ENCODE data around the gene SLIT3. TPM values are rescaled to one million over a fixed set of nuclear protein-coding genes. Genes with fewer than 3 reads are reported as not detected.

Gene SLIT3
- total RNA-seq, 3 donors from 2014 or later = 30.7 to 103 (median 54.1) TPM

- H3K36me3 ChIP-seq = no peaks in the 10 kb centered on the region
- no peak overlapping the region for H3K4me3 ChIP-seq
- H3K27ac ChIP-seq = no peak overlapping the region
- intact Hi-C loops (cut with DNase I; ENCODE audit: low total_unique reads) = no loop called here
- peaks cover 14 to 20% of the 10 kb centered on the region in 2 donors for H3K9me3 ChIP-seq
- no peaks in the 10 kb centered on the region for H3K27me3 ChIP-seq
- TF ChIP-seq POLR2AphosphoS5 (IDR thresholded peaks at IDR 0.05) (no peak), POLR2A (IDR thresholded peaks at IDR 0.05) (no peak), CTCF (IDR thresholded peaks at IDR 0.05) (no peak)
- no peaks in the 10 kb centered on the region for H3K4me1 ChIP-seq
- DNase-seq (ENCODE audit: low spot score in 2 of 2) = no peak
Observed at GRCh38 chr5:168728546-168729211, 572.3 kb downstream of the SLIT3 start.

GRCh38 chr5:168727547-168727946 lies 573.4 kb downstream of the SLIT3 start:
- intact Hi-C loops (cut with DNase I; ENCODE audit: low total_unique reads) = no loop called here
- Histone ChIP-seq H3K27me3 (no peaks in the 10 kb centered on the region), H3K4me1 (no peaks in the 10 kb centered on the region), H3K4me3 (no peak overlapping the region), H3K27ac (no peak overlapping the region), H3K9me3 (peaks cover 14 to 20% of the 10 kb centered on the region in 2 donors), H3K36me3 (no peaks in the 10 kb centered on the region)
- DNase-seq (ENCODE audit: low spot score in 2 of 2) = no peak
- TF ChIP-seq CTCF (IDR thresholded peaks at IDR 0.05) = no peak
- TF ChIP-seq POLR2AphosphoS5 (IDR thresholded peaks at IDR 0.05) = no peak
- TF ChIP-seq POLR2A (IDR thresholded peaks at IDR 0.05) = no peak

- Histone ChIP-seq H3K36me3 (no peaks in the 10 kb centered on the region), H3K4me3 (no peak overlapping the region), H3K27ac (no peak overlapping the region), H3K27me3 (no peaks in the 10 kb centered on the region), H3K4me1 (no peaks in the 10 kb centered on the region), H3K9me3 (peaks cover 14 to 20% of the 10 kb centered on the region in 2 donors)
- no peak for TF ChIP-seq POLR2A (IDR thresholded peaks at IDR 0.05)
- TF ChIP-seq POLR2AphosphoS5 (IDR thresholded peaks at IDR 0.05) = no peak
- no peak for TF ChIP-seq CTCF (IDR thresholded peaks at IDR 0.05)
- intact Hi-C loops (cut with DNase I; ENCODE audit: low total_unique reads) = no loop called here
- DNase-seq (ENCODE audit: low spot score in 2 of 2) = no peak
Observed at GRCh38 chr5:168726342-168726741, 574.6 kb downstream of the SLIT3 start.

- peaks cover 12 to 20% of the 10 kb centered on the region in 2 donors for H3K9me3 ChIP-seq
- TF ChIP-seq POLR2AphosphoS5 (IDR thresholded peaks at IDR 0.05) = no peak
- TF ChIP-seq CTCF (IDR thresholded peaks at IDR 0.05) = no peak
- TF ChIP-seq POLR2A (IDR thresholded peaks at IDR 0.05) = no peak
- no peaks in the 10 kb centered on the region for H3K27me3 ChIP-seq
- no peak overlapping the region for H3K27ac ChIP-seq
- H3K4me3 ChIP-seq = no peak overlapping the region
- no peaks in the 10 kb centered on the region for H3K4me1 ChIP-seq
- H3K36me3 ChIP-seq = no peaks in the 10 kb centered on the region
- intact Hi-C loops (cut with DNase I; ENCODE audit: low total_unique reads) = no loop called here
- DNase-seq (ENCODE audit: low spot score in 2 of 2) = no peak
Observed at GRCh38 chr5:168724227-168724626, 576.7 kb downstream of the SLIT3 start.

- Histone ChIP-seq H3K27ac (no peak overlapping the region), H3K36me3 (no peaks in the 10 kb centered on the region), H3K4me1 (no peaks in the 10 kb centered on the region), H3K27me3 (no peaks in the 10 kb centered on the region), H3K4me3 (no peak overlapping the region), H3K9me3 (peaks cover under 1 to 11% of the 10 kb centered on the region in 2 donors)
- intact Hi-C loops (cut with DNase I; ENCODE audit: low total_unique reads) = no loop called here
- DNase-seq (ENCODE audit: low spot score in 2 of 2) = no peak
- TF ChIP-seq POLR2A (IDR thresholded peaks at IDR 0.05) (no peak), POLR2AphosphoS5 (IDR thresholded peaks at IDR 0.05) (no peak), CTCF (IDR thresholded peaks at IDR 0.05) (no peak)
Observed at GRCh38 chr5:168723037-168723436, 577.9 kb downstream of the SLIT3 start.

Measured in breast epithelium (tissue), 4 donors.